HG03045 (cell line): ENCODE data around the gene FRMD1.

ENCODE experiments used
- ATAC-seq: cut with Tn5 transposase; IDR thresholded peaks from one replicate; pipeline ENCODE4 v1.9.1; 2021; ENCODE audit warnings: mild to moderate bottlenecking, moderate library complexity; ENCODE audit not compliant: unreplicated experiment

The FRMD1 gene

DNA sequence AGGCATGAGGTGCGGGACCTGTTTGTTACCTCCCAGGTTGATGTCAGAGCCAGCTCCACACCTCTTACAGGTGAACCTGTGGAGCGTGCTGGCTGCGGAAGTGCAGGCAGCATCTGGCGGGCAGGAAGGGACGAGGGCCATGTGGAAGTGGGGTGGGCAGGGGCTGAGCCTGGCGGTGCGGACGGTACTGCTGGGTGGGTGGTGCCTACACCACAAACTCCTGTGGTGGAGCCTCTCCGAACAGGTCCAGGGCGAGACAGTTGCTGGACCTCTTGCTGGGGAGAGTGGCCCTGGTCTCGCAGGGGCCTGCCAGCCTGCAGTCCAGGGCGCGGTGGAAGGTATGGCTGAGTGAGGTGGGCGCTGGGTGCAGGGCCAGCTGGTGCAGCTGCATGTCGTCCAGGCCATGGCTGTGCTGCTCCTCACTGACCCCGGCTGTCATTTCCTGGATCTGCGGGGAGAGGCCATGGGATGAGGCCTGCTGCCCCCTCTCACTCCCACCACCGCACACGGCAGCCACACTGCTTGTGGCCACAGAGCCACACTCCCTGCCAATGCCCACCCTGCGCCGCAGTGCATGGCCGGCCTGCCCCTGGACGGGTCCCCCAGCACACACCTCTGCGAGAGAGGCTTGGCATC is 22.0 kb downstream of the FRMD1 start:
- ATAC-seq = no peak

DNA sequence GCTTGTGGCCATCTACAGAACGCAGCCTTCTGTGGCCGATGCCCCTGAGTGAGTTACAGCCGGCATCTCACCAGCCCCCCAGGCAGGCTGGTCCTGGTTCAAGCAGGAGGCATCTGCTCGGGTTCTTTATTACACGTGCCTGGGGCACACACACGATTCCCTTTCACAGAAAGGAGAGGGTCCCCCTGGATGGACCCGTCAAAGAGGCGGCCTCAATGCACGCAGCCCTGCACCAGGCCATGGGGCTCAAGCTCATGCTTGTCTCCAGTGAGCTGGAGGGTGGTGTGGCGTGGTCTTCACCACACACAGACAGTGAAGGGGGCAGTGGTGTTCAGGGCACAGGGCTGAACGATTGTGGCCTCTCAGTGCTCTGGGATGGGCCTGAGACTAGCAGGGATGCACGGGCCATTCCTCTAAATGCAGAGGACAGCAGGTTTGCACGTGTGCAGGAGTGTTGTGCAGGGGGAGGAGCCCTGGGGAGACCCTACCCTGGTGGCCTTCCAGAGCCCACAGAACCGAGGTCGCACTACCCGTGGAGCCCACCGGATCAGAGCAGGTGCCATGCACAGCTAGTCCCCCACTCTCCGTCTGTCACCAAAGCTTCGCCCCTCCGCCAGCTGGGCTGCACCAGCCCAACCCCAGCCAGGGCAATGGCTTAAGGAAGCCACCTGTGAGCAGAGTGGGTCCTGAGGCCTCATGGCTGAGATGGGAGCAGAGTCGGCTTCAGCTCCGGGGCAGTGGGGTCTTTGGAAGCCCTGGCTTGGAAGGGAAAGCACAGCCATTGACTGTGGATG is 23.1 kb downstream of the FRMD1 start:
- no peak for ATAC-seq

GRCh38 chr6:168054765-168055560 is 24.0 kb downstream of the FRMD1 start:
- no peak for ATAC-seq

DNA sequence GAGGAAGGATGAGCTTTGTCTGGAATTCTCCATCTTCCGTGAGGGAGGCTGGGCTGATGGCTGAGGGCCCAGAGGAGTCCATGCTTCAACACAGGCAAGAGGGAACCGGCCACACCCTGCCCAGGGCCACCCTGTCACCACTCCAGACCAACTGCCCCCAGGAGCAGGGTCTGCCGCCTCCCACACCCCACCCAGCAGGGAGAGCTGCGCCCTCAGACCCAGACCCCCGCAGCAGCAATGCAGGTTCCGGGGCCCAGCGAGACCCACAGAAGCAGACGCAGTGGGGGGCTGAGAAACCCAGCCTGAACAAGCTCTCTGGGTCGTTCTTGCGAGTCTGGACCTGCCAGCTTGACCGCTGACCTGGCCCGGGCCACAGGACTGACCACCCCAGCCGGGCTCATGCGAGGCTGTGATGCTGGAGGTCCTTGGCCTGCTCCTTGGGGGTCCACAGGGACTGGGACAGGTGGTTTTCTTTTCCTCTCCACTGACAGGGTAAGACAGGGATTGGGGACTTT is 25.0 kb downstream of the FRMD1 start:
- no peak for ATAC-seq

DNA sequence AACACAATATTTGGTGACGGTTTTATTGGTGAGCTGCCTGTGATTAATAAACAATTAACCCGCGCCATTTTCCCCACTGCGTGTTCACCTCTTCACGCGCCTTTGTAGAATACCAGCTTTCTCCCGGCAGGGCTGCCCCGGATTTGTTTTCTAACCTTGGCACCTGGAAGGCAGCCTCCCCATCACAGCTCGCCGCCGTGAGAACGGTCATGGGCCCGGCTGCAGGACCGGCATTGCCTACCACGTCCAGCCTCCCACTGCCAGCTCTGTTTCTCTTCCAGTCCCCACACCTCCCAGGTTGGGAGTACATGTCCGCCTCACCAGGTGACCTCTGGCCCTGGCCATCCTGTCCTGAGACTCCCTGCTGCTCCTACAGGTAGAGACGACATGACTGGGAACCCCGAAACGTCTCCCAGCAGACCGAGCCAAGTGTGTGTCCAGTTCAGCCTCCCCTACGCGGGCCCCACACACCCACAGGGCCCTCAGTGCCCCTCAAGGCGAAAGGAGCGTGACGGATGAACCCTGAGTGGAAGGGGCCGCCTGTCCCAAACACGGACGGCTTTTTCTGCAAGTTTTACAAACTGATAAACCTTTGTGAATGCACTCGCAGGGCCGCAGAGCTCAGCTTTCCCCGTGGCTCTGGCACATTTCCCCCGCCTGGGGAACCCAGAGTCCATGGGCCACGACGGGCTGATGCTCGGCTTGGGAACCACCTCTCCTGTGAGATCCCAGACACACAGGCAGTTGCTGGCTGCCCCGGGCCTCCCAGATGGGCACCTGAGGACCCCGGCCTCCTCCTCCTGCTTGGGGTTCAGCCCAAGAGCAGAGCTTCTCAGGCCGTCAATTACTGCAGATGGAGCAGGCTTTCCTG is 25.7 kb downstream of the FRMD1 start:
- ATAC-seq = no peak

DNA sequence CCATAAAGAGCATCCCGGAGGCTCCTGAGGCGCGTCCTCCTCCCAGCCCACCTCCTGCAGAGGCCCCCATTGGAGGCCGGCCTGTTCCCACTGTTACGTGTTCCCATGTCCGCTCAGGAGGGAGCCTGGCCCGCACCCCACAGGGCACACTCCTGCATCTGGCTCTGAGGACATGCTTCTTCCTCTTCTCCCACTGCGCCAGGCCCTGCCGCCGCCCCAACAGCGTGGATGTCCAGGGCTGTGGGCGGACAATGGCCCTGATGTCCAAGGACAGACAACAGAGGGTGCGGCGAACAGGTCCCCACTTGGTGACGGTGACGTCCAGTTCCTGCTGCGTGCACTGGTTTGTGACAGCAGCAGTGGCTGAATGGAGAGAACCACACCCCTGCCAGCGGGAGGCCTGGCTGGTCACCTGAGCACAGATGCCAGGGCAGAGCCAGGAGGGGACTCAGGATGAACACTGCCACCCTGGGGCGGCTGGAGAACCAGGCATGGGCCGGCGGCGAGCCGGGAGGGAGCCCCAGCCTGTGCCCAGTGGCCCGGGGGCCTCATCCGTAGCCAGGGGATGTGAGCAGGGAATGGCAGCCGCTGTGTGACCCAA is 26.6 kb downstream of the FRMD1 start:
- no peak for ATAC-seq

GRCh38 chr6:168051648-168052047 is 27.4 kb downstream of the FRMD1 start:
- ATAC-seq = no peak

DNA sequence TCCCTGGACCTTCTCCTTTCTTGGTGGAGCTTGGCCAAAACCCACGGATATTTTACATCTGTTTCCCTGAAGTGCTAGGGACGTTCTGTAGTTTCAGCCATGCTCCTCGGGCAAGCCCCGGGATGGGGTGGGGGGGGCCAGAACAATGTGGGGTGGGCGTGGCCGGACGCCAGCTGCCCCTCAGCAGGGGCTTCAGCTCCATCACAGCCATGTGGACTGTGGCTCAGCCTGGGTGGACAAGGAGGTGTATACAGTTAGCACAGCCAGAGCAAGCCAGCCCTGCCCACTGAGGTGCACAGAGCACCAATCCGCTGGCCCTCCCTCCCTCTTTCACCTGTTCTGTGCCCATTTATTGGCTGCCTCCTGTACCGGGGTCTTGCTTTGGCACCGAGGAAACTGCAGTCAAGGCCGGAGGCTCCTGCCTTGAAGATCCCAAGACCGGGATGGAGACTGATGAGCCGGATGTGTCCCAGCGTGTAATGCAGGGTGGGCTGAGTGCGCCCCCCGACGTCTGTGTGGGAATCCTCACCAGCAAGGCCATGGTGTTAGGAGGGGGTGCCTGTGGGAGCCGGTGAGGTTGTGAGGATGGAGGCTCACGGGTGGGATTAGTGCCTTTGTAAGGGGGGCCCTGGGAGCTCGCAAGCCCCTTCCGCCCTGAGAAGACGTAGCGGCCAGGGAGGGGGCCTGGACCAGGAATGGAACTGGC is 28.0 kb downstream of the FRMD1 start:
- ATAC-seq = no peak

DNA sequence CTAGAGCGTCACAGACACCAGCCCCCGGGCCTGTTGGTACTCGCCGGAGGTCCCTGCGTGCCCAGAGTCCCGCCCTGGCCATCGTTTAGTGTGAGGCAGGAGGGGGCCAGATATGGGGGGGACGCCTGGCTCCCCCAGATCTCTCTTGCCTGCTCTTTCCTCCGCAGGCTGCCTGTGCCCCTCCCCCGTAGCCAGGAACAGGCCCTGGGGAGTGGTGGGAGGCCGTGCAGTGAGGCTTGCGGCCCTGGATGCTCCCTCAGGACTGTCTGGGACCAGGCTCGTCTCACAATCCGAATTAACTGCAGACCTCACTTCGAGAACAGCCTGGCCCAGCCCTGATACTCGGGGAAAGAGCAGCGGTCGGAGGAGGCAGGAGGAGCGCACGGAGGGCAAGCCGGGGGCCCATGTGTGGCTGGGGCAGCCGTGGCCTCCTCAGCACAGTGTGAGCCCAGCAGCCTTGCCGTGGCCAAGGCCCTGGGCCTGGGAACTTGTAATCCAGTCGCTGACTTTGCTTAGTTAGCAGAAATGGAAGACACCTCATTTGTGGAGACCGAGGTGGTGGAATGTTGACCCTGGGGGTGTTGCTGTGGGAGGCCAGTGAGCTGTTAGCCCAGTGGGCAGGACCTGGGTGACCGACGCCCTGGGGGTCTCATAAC is 28.7 kb downstream of the FRMD1 start:
- no peak for ATAC-seq

DNA sequence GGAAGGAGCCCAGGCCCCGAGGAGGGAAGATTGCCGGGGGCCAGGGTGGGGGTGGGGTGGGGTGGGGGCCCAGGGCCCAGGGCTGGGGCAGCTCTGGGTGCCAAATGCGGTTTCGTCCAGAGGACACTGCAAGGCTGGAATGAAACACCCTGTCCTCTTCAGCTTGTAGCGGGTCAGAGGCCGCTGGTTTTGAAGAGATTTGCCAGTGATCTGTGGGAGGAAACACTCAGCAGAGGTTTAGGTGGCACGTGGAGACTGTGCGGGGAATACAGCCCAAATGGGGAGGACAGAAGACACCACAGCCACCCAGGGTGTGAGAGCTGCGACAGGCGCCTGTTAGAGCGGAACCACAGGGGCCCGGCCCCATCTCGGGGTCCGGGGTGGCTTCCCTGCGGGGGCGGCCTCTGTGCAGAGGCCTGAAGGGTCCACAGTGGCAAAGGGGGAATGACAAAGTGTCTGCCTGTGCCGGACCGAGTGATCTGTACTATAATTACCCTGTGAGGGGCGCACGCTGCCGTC is 29.2 kb downstream of the FRMD1 start:
- no peak for ATAC-seq

DNA sequence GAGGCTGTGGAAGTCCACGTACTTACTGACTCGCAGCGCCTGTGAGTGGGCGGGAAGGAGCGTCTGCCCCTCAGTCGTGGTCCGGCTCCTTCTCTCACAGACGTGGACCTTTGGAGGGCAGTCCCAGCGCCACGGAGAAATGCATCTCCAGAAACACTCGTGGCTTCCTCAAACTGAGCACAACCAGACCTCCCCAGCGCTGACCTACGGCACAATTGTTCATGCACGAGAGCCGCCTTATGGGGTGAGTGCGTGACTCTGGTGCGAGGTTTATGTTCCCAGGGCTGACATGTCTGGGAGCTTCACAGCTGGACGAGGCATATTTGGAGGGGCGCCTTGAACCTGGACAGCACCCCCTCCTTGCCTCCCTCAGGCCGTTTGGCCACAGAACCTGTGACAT is 29.7 kb downstream of the FRMD1 start:
- no peak for ATAC-seq

- no peak for ATAC-seq
Observed at GRCh38 chr6:168048724-168049025, 30.3 kb downstream of the FRMD1 start.

GRCh38 chr6:168047841-168048723 is 30.9 kb downstream of the FRMD1 start:
- no peak for ATAC-seq

GRCh38 chr6:168046696-168047095 is 32.3 kb downstream of the FRMD1 start:
- ATAC-seq = no peak

DNA sequence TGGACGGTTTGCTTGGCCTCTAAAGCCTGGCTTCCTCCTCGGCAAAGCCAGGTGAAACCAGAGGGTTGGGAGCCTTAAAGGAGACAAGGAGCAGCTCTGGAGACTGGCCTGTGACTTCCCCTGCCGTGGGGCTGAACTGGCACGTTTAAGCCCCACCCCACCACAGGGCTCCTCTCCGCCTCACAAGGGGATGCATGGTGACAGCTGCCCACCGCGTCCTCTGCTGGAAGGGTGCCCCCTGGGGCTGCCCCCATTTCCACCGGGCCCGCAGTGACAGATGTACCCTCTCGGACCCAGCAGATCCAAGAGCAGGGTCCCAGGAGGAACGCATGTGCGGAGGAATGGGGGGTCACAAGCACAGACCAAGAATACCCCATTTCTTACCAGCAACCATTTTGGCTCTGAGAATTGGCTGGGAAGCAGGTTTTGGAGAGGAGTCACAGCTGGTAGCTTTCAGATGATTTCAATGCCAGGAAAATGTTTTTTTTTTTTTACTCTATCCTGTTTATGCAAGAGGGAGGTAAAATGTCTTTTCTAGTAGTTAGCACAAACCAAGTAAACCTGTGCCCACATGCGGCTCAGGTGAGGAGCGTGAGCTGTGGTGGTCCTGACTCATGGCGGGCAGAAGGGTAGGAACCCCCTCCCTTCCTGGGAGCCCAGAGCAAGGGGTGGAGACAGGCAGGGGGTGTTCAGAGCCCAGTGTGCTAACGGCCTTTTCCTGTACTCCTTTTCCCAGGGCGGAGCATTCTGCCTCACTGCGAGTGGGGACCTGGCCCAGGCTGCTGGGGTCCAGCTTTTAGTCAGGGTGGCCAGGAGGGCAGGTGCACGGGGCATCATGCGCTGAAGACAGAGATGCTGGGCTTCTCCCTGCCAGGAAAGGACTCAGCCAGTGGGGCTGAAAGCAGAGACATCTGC is 33.0 kb downstream of the FRMD1 start:
- ATAC-seq = no peak

- ATAC-seq = no peak
Observed at GRCh38 chr6:168045141-168045691, 33.8 kb downstream of the FRMD1 start.
